ENCODE measurements around the gene KRTAP2-1.
"Not testable (repeated sequence)": the region's sequence is repeated elsewhere in the genome, so short reads cannot be mapped to it uniquely, and the experiment has no call there.

KRTAP2-1 gene

DNA sequence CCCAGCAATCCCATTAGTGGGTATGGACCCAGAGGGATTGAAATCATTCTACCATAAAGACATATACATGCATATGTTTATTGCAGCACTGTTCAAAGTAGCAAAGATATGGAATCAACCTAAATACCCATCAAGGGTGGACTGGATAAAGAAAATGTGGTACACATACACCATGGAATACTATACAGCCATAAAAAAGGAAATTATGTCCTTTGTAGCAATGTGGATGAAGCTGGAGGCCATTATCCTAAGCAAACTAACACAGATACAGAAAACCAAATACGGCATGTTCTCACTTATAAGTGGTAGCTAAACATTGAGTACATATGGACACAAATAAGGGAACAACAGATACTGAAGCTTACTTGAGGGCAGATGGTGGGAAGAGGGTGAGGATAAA, 10.4 kb upstream of the KRTAP2-1 start:
- DNase-seq: no peak

DNA sequence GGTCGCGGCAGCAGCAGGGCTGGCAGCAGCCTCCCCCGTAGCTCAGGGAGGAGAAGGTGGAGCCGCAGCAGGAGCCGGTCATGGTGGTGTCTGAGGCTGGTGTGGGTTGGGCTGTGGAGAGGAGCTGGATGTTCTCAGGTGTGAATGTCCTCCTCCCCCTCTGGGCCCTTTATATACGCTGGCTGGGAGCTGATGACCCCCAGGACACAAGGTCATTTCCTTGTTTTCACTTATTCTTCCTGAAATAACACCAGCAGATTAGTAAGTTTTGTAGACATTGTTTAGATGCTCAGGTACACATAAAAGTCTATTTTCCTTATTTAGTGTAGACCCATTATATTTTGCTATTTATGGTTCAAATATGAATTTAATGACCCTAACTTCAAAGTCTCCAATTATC, 8.0 kb upstream of the KRTAP2-1 start, which contains the start of gene KRTAP2-2:
TSS of gene KRTAP2-2 (minus strand) at position 101 of the 400 bp plus-strand sequence. CDS start at position 82, 19 bp downstream.
- not testable (repeated sequence) for DNase-seq

- not testable (repeated sequence) for DNase-seq
These were observed 7.4 kb upstream of the KRTAP2-1 start for GRCh38 chr17:41054556-41054955.

DNA sequence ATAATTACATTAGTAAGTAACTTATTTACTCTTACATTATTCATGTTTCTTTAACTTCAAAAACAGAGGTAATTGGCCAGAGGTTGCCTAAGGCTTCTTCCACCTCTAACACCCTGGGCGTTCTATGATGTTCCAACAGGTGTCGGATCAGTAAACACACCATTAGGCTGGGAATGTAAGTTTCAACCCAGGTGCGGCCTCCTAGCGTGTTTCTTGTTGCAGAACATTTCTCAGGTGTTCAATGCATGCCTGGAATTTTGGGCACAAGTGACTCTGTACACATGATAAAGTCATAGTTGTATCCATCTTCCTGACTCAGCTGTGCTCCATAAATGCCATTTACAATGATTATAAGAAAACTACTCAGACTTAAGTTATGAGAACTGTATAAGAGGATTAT, 6.9 kb upstream of the KRTAP2-1 start:
- DNase-seq: no peak

DNA sequence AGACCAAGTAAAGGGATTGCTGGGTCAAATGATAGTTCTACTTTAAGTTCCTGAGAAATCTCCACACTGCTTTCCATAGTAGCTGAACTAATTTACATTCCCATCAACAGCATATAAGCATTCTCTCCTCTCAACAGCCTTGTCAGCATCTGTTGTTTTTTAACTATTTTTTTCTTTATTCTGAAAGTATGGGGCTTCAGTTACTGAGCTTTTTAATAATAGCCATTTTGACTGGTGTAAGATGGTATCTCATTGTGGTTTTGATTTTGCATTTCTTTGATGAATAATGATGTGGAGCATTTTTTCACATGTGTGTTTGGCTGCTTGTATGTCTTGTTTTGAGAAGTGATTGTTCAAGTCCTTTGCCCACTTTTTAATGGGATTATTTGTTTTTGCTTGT, 5.5 kb upstream of the KRTAP2-1 start:
- no peak for DNase-seq

GRCh38 chr17:41049110-41049509, 2.0 kb upstream of the KRTAP2-1 start:
- DNase-seq: no peak

- no peak for DNase-seq
These were observed 1.3 kb upstream of the KRTAP2-1 start for GRCh38 chr17:41048441-41048840.

- no peak for DNase-seq
These were observed 4.2 kb downstream of the KRTAP2-1 start for GRCh38 chr17:41042953-41043352.

DNA sequence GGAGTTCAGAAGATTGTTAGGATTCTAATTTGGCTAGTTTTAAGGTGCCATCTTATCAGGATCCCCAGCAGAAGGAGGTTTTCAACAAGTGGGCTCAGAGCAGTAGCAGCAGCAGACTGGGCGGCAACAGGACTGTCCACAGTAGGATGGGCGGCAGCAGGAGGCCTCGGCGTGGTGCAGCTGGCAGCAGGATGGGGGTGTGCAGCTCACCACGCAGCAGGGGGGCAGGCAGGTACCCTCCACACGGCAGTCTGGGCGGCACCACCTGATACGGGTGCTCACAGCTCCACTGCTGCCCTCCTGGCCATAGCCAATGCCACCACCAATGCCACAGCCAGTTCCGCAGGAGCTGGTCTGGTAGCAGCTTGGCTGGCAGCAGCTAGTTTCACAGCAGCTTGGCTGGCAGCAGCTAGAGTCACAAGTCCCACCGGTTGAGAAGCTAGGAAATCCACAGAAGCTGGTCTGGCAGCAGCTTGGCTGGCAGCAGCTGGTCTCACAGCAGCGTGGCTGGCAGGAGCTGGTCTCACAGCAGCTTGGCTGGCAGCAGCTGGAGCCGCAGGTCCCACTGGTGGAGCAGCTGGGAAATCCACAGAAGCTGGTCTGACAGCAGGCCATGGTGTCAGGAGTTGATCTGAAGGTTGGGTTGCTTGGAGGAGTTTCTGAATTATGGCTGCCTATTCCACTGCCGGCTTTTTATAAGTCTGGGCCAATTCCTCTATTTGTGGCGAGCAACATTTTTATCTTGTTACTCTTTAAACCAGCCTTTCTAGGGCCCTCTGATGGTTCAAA, 6.1 kb downstream of the KRTAP2-1 start, which contains the start of gene KRTAP1-1:
TSS of gene KRTAP1-1 (minus strand) at position 668 of the 789 bp plus-strand sequence. CDS start at position 615, 53 bp downstream.
- DNase-seq: not testable (repeated sequence)

DNA sequence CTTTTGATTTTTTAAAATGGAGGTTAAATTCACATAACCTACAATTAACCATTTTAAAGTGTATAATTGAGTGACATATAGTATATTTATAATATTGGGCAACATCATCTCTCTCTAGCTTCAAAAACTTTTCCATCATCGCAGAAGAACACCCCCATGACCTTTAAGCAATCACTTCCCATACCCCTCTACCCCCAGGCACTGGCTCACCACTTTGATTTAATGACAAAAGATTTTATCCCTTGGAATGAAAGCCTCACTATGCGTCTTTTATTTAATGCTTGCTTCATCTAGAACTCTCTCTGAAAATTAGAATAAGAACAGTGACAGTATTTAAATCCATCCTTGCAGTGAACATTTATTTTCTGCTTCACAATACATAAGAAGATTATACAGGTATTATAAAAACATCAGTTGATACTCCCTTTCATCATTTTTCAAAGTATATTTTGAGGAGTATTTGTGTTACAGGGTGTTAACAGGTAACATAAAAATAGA, 9.2 kb downstream of the KRTAP2-1 start:
- no peak for DNase-seq

DNA sequence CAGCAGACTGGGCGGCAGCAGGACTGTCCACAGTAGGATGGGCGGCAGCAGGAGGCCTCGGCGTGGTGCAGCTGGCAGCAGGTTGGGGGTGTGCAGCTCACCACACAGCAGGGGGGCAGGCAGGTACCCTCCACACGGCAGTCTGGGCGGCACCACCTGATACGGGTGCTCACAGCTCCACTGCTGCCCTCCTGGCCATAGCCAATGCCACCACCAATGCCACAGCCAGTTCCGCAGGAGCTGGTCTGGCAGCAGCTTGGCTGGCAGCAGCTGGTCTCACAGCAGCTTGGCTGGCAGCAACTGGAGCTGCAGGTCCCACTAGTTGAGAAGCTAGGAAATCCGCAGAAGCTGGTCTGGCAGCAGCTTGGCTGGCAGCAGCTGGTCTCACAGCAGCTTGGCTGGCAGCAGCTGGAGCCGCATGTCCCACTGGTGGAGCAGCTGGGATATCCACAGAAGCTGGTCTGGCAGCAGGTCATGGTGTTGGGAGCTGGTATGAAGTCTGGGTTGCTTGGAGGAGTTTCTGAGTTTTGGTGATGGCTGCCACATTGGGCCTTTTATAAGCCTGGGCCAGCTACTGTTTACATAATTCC, 12.7 kb downstream of the KRTAP2-1 start, which contains the start of gene KRTAP1-3:
TSS of gene KRTAP1-3 (minus strand) at position 529 of the 590 bp plus-strand sequence. CDS start at position 476, 53 bp downstream.
- not testable (repeated sequence) for DNase-seq

DNA sequence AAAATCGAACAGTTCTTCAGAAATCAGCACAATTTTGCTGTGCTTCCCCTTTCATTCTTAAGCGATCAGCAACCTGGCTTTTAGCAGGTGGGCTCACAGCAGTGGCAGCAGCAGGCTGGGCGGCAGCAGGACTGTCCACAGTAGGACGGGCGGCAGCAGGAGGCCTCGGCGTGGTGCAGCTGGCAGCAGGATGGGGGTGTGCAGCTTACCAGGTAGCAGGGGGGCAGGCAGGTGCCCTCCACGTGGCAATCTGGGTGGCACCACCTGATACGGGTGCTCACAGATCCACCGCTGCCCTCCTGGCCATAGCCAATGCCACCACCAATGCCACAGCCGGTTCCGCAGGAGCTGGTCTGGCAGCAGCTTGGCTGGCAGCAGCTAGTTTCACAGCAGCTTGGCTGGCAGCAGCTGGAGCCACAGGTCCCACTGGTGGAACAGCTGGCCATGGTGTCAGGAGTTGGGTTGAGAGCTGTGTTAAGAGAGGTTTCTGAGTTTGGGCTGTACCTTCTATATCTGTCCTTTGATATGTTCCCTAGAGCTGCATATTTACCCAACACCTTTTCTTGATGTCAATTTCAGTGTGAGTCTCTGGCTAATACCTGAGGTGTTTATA, 17.4 kb downstream of the KRTAP2-1 start, which contains the start of gene KRTAP1-4:
TSS of gene KRTAP1-4 (minus strand) at position 563 of the 613 bp plus-strand sequence. CDS start at position 446, 117 bp downstream.
- DNase-seq: no peak

GRCh38 chr17:41026715-41027471, 20.2 kb downstream of the KRTAP2-1 start, which contains the start of gene KRTAP1-5:
KRTAP1-5 (minus strand) TSS chr17:41027208; CDS start chr17:41027155, 53 bp downstream.
- no peak for DNase-seq

- no peak for DNase-seq
These were observed 22.4 kb downstream of the KRTAP2-1 start for GRCh38 chr17:41024697-41025096.

DNA sequence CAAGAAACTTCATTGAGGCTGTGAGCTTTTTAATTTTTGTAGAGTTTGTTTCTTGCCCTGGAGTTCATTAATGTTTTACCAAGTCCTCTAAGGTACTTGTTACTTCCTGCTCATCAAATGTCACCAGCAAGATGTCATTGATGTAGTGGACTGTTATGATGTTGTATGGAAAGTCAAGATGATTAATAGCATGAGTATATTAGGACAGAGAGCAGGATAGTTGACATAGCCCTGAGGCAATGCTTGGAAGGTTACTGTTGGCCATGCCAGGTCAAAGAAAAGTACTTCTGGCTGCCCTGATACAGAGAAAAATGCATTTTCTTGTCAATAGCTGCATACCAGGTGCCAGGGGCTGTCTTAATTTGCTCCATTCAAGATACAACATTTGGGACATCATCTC, 26.8 kb downstream of the KRTAP2-1 start:
- no peak for DNase-seq

DNA sequence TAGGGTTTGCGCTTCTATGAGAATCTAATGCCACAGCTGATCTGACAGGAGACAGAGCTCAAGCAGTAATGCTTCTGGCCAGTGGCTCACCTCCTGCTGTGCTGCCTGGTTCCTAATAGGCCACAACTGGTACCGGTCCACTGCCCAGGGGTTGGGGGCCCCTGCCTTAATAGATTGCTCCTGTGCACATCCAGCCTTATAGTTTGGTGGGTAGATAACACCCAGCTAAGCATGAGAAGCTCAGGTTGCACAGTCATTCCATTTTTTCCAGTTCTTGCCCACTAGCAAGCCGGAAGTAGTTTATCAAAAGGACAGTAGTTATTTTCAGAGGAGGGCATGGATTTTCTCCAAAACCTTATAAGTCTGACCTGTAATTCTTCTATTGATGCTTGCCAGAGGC, 27.7 kb downstream of the KRTAP2-1 start:
- DNase-seq: no peak

GRCh38 chr17:41018541-41018940, 28.6 kb downstream of the KRTAP2-1 start:
- DNase-seq: no peak

- no peak for DNase-seq
These were observed 30.4 kb downstream of the KRTAP2-1 start for GRCh38 chr17:41016578-41017215.

DNA sequence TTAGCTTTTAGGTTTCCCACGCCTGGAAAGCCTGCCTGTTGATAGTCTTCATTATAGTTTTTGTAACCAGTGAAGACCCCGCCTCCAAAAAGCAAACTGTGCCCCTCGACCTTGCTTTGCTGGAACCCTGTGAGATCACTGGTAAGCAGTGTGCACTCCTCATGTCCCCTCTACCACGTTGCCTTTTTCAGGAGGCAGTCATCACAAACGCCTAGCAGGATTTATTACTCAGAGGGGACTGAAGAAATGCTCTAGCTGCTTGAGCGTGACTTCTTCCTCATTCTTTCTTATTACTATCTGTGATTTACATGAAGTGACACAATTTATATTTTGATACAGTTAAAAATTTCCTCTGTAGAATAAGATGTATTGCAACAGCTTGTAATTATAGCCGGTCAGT, 31.7 kb downstream of the KRTAP2-1 start:
- no peak for DNase-seq

- DNase-seq: no peak
These were observed 33.5 kb downstream of the KRTAP2-1 start for GRCh38 chr17:41013606-41014005.

GRCh38 chr17:41013181-41013580, 33.9 kb downstream of the KRTAP2-1 start:
- no peak for DNase-seq
